BE2C (cell line): ENCODE measurements around the gene KSR2.

Experiments used
- DNase-seq: peaks from one replicate; pipeline ENCODE4 v3.0.0-alpha.2; 2020
- H3K27me3 ChIP-seq: fragments of 250-450 bp; sonication (Bioruptor Pico); 2 replicates; pipeline ENCODE4 v1.5.1; 2020; ENCODE audit warnings: mild to moderate bottlenecking
- H3K36me3 ChIP-seq: fragments of 250-450 bp; sonication (Bioruptor Pico); 2 replicates; pipeline ENCODE4 v1.5.1; 2020; ENCODE audit warnings: mild to moderate bottlenecking
- H3K4me1 ChIP-seq: fragments of 250-450 bp; sonication (Bioruptor Pico); 2 replicates; pipeline ENCODE4 v1.5.1; 2020
- H3K4me3 ChIP-seq: 2 replicates; pipeline ENCODE4 v1.5.1; 2011; ENCODE audit warnings: low read depth, low read length
- H3K9me3 ChIP-seq: fragments of 250-450 bp; sonication (Bioruptor Pico); 2 replicates; pipeline ENCODE4 v1.5.1; 2020
- CTCF ChIP-seq: IDR thresholded peaks from 2 replicates; pipeline ENCODE4 v1.5.1; 2012; ENCODE audit warnings: mild to moderate bottlenecking, low read depth, low read length

KSR2 gene

GRCh38 chr12:117572755-117573154 is 396.0 kb downstream of the KSR2 start:
- H3K4me1 ChIP-seq, result no peaks in the 10 kb centered on the region
- no peak for DNase-seq

GRCh38 chr12:117571321-117571720 is 397.5 kb downstream of the KSR2 start:
- no peaks in the 10 kb centered on the region for H3K4me1 ChIP-seq
- TF ChIP-seq CTCF, result no peak
- H3K9me3 ChIP-seq, result no peaks in the 10 kb centered on the region; the same call in 1 of the 2 replicates
- H3K27me3 ChIP-seq, result peaks cover 2% of the 10 kb centered on the region; the same call in 1 of the 2 replicates
- DNase-seq, result no peak
- H3K4me3 ChIP-seq, result no peak overlapping the region
- no peaks in the 10 kb centered on the region for H3K36me3 ChIP-seq

More at GRCh38 chr12:117572755-117573154, 396.0 kb downstream of the KSR2 start:
- no peak overlapping the region for H3K4me3 ChIP-seq
- peaks cover 2% of the 10 kb centered on the region; the same call in 1 of the 2 replicates for H3K27me3 ChIP-seq
- H3K36me3 ChIP-seq, result no peaks in the 10 kb centered on the region
- no peak for TF ChIP-seq CTCF
- H3K9me3 ChIP-seq, result no peaks in the 10 kb centered on the region; the same call in 1 of the 2 replicates

GRCh38 chr12:117570608-117571007 is 398.2 kb downstream of the KSR2 start:
- H3K27me3 ChIP-seq, result peaks cover 2% of the 10 kb centered on the region; the same call in 1 of the 2 replicates
- H3K4me3 ChIP-seq, result no peak overlapping the region
- H3K9me3 ChIP-seq, result no peaks in the 10 kb centered on the region; the same call in 1 of the 2 replicates
- H3K4me1 ChIP-seq, result no peaks in the 10 kb centered on the region
- no peaks in the 10 kb centered on the region for H3K36me3 ChIP-seq
- no peak for TF ChIP-seq CTCF
- DNase-seq, result no peak

- no peaks in the 10 kb centered on the region for H3K36me3 ChIP-seq
- no peak for DNase-seq
- peaks cover 2% of the 10 kb centered on the region; the same call in 1 of the 2 replicates for H3K27me3 ChIP-seq
- no peak for TF ChIP-seq CTCF
- no peaks in the 10 kb centered on the region for H3K4me1 ChIP-seq
- H3K9me3 ChIP-seq, result no peaks in the 10 kb centered on the region
- no peak overlapping the region for H3K4me3 ChIP-seq
Observed at GRCh38 chr12:117567644-117568216, 401.1 kb downstream of the KSR2 start.

- Histone ChIP-seq H3K36me3 (no peaks in the 10 kb centered on the region), H3K4me3 (no peak overlapping the region), H3K4me1 (no peaks in the 10 kb centered on the region), H3K9me3 (no peaks in the 10 kb centered on the region), H3K27me3 (no peaks in the 10 kb centered on the region)
- no peak for DNase-seq
- no peak for TF ChIP-seq CTCF
Observed at GRCh38 chr12:117564881-117565280, 403.9 kb downstream of the KSR2 start.

GRCh38 chr12:117563706-117564105 is 405.1 kb downstream of the KSR2 start:
- Histone ChIP-seq H3K4me3 (no peak overlapping the region), H3K27me3 (no peaks in the 10 kb centered on the region)

More at GRCh38 chr12:117563706-117564105, 405.1 kb downstream of the KSR2 start:
- no peak for TF ChIP-seq CTCF
- no peak for DNase-seq
- H3K36me3 ChIP-seq, result no peaks in the 10 kb centered on the region
- no peaks in the 10 kb centered on the region for H3K4me1 ChIP-seq
- H3K9me3 ChIP-seq, result no peaks in the 10 kb centered on the region
